Measurements from ENCODE around the gene FKRP.
A peak's percentile ranks its signal among the peaks of the same experiment; 100 is the strongest.

The FKRP gene

DNA sequence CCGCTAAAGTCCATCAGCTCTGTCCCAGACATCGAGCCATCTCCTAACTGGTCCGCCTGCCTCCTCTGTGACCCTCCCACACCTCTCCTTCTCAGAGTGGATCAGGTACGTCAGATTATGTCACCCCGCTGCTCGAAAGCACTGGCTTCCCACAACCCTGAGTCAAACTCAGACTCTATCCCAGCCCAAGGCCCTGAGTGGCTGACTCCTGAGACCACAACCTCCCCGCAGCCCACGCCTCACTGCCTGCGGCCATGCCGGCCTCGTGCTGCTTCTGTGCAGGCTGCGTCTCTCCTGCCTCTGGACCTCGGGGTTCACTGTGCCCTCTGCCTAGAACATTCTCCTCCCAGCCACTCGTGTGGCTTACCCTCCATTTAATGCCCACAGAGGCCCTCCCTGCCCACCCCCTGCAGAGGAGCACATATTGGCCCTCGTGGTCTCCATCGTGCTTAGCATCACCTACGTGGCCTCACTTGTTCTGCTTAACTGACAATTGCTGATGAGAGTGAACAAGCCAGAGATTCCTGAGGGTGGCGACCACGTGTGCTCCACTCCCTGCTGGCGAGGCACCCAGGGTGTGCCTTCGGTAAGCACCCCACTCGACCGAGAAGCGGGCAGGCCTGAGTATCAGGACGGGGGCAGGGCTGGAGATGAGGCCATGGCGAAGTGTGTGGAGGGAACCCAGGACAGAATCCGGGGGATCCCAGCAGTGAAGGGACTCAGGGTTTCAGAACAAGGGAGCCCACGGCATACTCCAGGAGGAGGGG lies 13.5 kb upstream of the FKRP start:
- DNase-seq = no peak

DNA sequence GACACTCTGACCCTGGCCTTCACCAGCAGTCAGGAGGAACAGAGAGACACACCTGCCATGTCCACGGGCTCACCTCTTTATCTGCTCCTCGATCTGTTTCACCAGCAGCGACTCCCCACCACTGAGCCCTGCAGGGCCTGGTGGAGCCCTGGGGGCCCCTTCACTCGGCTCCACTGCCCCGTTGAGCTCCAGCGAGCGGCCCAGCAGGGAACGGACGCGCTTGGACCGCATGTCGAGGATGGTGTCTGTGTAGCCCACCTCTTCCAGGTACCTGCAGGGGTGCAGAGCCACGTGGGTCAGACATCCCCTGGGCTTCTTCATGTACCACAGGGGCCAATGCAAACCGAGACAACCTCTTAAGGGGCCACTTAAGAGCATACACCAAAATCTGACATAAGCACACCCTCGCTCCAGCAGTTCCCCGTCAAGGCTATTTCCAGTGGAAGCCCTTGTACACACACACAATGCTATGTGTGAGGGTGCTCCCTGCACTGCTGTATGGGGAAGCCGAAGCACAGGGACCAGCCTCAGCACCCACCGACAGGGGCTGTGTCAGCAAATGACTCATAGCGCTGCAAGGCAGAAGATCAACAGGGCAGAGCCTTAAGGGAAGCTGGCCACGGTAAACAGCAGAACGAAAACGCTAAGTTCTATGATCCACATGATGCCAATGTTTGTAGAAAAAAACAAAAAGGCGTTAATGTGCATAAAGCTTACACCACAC lies 12.7 kb upstream of the FKRP start:
- DNase-seq = no peak

DNA sequence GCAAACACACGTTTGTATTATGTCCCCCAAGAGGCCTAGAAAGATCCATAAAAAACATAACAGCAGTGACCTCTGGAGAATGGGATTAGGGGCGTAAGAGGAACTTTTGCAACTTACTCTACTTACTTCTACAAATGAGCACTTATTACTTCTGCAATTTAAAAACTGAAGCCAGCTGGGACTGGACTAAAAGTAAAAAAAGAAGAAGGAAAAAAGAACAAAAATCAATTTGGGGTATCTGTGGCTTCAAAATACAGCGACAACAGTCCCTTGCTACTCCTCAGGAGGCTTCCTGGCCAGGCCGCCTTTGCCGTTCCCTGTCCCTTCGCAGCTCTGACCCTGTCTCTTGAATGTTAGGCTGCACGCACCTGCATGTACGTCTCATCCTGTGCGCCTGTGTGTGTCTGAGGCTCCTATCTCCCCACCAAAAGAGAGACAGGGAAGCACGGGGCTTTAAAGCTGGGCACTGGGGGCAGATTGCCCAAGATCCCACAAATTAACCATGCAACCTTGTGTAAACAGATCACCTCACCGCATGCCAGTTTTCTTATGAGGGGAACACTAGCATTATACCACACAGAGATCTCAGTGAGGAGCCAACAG lies 12.1 kb upstream of the FKRP start:
- DNase-seq = no peak

DNA sequence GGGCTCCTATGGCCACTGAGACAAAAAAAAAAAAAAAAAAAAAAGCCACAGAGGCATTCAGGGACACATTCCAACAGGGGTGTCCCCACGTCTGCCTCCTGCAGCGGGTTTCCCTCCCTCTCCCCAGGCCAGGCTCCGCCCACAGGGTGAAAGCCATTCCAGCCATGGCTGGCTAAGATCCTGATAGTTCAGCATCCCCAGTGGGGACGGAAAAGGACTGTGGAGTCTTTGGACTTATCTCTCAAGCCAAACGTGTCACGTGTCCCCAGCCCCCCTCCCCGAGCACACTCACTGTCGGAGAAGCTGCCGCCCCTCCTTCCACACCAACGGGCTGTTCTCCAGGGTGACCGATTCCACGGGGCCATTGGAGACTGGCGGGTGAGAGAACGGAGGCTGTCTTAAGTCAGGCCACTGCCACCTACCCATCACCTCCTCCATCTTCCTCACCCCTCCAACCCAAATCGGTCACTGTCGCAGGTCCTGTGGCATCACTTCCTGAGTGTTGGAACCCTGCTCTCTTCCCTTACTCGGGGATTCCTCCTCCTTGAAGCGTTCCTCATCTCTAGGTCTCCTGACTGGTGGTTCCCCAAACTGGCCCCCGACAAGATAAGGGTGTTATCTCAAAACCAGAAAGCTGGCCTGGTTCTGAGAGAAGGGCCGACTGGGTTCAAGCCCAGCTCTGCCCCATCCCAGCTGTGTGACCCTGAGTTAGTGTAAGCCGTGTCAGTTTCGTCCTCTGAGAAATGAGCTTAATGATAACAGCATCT lies 9.1 kb upstream of the FKRP start:
- no peak for DNase-seq

DNA sequence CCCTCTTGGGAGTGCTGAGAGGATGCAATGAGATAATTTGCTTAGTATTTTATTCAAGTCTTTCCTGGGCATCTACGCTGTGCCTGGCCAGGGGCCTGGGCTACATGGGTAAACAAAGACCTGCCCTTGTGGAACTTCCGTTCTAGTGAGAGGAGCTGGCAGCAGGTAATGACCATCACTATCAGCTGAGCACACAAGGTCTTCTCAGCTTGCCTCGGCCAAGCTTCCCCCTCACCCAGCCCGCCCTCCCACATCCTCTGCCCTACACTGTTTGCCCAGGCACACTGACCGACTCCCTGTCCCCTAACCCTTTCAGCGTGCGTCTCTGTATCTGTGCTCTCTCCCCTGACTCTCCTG lies 8.6 kb upstream of the FKRP start:
- no peak for DNase-seq

DNA sequence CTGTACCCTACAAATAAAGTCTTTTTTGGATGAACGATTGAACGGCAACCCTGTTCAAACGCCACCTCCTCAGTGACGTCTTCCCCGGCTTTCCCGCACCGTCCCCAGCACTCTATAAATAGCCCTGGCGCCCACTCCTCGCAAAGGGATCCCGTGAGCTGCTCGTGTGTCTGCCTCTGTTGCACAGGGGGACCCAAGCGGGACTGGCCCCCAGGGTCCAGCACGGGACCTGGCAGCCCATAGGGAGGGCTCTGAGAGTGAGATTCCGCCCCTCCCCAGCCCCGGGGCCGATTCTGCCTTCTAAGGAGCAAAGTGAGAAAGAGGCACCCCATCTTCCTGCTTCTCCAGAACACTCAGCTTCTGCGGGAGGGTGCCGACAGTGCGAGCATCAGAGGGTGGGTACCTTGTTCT lies 8.1 kb upstream of the FKRP start:
- DNase-seq = no peak

DNA sequence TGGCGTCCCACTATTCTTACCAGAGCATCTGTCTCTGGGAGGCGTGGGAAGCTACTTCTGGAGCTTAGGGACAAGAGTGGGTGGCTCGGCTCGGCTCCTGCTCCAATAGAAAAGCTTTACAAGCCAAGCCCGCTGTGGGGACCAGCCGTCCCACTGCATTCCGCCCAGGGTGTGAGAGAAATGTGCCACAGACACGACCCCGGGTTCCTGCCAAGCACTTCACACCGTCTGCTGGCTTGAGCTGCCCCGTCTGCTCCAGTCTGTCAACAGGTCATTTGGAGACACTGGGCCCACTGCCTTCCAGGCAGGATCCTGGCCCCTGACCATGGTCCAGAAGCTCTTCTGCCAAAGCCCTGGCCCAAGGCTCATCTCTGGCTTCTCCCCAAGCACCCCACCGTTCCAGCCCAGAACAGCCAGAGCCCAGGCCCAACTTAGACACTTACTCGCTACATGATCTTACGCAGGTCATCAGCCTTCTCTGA lies 6.5 kb upstream of the FKRP start:
- no peak for DNase-seq

DNA sequence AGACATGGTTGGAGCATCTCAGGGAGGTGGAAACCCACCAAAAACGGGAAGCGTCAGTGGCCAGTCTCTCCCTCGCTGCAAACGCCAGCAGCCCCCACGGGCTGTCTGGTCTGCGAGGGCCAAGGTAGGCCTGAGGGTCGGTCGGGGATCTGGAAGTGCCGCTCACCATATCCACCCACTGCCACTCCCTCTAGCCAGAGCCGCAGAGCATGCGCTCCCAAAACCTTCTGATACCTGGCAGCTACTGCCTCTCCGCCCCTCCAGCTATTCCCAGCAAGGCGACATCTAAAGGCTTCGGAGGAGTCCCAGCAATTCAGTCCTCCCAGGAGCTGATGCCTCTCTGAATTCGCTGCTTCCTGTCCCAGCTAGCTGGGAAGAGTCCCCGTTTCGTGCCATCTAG lies 4.4 kb upstream of the FKRP start:
- no peak for DNase-seq

DNA sequence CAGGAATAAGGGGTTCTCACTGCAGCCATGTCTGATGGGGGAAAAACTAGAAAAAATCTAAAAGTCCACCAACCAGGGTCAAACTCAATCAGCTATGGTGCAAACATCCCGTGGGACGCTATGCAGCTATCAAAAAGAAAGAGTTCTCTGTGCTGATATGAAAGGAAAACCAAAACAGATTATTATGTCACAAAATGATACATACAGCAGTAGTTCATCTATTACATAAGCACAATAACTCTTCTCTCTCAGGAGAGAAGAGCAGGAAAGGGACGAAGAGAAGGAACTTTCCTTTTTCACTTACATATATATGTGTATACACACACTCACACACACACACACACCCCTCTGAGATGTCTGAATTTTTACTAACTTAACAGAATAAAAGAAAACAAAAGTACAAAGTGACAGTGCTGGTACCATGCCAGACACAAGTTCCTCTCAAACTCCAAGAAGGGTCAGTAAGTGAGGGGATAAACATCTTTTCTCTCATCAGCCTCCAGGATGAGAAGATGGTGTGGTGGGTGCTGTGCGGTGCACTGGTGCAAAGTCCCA lies 2.9 kb upstream of the FKRP start:
- DNase-seq = no peak

DNA sequence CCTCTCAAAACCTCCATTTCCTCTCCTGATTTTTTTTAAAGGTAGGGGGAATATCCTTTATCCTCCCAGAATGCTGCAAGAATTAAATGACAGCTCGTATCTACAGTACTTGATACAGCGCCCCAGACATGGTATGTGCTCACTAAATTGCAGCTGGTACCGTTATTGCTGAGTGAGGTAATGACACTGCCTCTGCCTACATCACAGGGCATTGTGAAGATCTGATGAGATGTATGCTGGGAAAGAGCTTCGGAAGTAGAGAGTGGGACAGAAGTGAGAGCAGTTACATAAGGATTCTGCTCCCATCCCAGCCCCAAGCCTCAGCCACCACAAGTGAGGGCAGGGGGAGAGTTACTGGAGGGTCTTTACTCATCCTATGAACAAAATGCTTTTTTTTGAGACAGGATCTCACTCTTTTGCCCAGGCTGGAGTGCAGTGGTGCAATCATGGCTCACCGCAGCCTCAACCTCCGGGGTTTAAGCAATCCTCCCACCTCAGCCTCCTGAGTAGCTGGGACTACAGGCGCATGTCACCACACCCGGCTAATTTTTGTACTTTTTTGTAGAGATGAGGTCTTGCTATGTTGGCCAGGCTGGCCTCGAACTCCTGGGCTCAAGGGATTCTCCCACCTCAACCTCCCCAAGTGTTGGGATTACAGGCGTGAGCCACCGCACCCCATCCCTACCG lies 1.7 kb upstream of the FKRP start:
- no peak for DNase-seq

DNA sequence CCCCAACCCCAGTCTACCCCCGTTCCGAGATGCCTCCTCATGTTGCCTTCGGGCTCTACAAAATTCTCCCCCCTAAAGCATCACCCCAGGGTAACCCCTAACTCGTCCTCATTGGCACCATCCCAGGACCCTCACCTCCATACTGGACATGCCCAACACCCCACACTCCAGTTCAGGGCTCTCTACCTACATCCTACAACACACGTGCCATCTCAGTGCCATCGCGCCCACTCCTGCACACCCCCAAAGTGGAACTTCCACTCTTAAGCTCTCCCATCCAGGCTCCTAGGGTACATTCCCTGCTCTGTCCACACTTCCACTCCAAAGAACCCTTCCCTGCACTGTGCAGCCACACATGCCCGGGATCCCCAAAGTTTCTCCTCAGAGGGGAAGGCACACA lies 827 bp upstream of the FKRP start:
- no peak for DNase-seq

DNA sequence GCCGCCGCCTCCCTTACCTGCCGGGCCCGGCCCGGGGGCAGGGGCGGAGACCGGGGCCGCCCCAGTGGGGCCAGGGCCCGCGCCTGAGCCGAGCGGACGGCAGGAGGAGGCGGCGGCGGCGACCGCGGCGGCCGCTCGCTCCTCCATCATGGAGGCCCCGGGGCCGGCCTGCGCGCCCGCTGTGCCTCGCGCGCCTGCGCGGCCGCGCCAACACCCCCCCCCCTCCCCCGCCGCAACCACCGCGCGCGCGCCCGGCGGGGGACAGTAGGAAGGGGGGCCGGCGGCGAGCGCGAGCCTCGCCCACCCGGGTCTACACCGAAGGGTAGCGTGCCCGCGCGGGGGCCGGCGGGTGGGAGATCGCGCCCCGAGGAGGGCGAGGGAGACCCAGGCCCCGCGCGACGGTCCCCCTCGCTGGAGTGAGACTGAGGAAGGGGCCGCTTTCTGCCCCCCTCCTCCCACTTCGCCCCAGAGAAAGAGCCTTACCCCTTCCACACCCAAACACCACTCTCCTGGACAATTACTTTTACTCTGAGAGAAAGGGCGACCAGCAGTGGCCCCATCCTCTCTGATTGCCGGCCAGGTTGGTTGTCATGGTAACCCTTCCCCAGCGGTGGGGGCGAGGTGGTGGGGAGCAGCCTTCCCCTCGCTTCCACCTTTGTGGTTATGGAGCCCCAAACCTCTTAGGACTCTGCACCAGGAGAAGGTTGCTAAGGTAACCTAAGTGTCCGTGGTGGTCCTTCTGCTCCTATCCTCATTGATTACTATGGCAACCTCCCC lies 612 bp downstream of the FKRP start, which contains the start of gene STRN4:
TSS of gene STRN4 (minus strand) at position 170 of the 777 bp plus-strand sequence. CDS start at position 150, 20 bp downstream.
- peak; percentile 8 for DNase-seq

DNA sequence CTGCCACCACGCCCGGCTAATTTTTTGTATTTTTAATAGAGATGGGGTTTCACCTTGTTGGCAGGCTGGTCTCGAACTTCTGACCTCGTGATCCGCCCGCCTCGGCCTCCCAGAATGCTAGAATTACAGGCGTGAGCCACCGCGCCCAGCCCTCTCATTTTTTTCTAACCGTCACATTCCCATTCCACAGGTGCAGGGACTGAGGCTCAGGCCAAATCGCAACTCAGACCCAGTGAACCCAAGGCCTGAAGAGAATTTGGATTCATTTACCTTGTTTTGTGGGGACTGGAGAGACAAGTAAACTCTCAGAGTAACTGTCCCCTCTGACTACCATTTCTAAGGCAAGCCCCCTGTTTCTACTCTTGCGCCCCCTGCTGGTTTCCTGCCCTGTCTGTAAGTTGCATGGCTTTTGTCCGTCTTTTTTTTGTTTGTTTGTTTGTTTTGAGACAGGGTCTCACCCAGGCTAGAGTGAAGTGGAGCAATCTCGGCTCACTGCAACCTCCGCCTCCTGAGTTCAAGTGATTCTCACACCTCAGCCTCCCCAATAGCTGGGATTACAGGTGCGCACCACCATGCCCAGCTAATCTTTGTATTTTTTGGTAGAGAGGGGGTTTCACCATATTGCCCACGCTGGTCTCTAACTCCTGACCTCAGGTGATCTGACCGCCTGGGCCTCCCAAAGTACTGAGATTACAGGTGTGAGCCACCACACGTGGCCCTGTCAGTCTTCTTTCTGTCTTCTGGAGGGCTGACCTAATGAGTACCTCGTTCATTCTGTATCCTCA lies 2.7 kb downstream of the FKRP start:
- DNase-seq = no peak

DNA sequence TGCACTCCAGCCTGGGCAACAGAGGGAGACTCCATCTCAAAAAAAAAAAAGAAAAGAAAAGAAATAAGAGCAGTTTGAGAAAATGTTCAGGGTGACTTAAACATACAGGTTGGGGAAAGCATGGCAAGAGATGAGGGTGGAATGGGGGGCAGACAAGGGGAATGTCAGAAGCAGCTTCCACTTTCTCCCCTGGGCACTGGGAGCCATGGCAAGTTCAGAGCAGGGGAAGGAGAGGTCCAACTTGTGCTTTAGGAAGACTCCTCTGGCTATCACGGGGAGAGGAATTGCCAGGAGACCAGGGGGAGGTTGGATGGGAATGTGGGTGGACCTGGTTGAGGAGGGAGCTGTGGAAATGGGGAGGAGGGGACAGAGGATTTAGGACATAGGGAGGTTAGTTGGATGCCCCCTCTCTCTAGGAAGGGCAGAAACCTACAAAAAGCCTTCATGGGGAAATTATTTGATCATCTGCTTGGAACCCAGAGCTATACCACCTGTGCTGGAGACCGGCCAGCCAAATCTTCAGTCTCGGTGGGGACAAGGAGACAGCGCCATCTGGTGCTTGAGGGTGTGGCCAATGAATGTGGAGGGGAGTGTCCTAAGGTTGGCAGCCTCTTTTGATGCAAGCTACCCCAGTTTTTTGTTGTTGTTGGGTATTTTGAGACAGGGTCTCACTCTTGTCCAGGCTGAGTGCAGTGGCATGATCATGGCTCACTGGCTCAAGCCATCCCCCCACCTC lies 7.7 kb downstream of the FKRP start:
- DNase-seq = peak; percentile 7

DNA sequence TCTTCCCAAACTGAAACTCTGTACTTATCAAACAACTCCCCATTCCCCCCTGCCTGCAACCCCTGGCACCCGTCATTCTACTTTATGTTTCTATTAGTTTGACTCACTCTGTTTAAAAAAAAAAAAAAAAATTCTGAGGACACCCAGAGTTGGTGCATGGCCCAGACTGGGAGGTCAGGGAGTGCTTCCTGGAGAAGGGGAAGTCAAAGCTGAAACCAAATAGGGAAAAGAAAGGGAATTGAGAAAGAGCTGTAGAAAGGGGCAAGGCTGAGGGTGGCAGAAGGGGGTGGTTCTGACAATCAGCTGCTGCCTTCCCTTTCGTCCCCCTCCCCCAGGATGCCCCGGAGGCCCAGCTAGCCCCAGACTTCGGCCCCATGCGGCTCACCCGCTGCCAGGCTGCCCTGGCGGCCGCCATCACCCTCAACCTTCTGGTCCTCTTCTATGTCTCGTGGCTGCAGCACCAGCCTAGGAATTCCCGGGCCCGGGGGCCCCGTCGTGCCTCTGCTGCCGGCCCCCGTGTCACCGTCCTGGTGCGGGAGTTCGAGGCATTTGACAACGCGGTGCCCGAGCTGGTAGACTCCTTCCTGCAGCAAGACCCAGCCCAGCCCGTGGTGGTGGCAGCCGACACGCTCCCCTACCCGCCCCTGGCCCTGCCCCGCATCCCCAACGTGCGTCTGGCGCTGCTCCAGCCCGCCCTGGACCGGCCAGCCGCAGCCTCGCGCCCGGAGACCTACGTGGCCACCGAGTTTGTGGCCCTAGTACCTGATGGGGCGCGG lies 9.4 kb downstream of the FKRP start:
- DNase-seq = no peak

DNA sequence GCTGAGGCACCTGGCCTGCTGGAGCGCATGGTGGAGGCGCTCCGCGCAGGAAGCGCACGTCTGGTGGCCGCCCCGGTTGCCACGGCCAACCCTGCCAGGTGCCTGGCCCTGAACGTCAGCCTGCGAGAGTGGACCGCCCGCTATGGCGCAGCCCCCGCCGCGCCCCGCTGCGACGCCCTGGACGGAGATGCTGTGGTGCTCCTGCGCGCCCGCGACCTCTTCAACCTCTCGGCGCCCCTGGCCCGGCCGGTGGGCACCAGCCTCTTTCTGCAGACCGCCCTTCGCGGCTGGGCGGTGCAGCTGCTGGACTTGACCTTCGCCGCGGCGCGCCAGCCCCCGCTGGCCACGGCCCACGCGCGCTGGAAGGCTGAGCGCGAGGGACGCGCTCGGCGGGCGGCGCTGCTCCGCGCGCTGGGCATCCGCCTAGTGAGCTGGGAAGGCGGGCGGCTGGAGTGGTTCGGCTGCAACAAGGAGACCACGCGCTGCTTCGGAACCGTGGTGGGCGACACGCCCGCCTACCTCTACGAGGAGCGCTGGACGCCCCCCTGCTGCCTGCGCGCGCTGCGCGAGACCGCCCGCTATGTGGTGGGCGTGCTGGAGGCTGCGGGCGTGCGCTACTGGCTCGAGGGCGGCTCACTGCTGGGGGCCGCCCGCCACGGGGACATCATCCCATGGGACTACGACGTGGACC lies 10.1 kb downstream of the FKRP start:
- no peak for DNase-seq

DNA sequence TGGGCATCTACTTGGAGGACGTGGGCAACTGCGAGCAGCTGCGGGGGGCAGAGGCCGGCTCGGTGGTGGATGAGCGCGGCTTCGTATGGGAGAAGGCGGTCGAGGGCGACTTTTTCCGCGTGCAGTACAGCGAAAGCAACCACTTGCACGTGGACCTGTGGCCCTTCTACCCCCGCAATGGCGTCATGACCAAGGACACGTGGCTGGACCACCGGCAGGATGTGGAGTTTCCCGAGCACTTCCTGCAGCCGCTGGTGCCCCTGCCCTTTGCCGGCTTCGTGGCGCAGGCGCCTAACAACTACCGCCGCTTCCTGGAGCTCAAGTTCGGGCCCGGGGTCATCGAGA lies 10.7 kb downstream of the FKRP start:
- no peak for DNase-seq

DNA sequence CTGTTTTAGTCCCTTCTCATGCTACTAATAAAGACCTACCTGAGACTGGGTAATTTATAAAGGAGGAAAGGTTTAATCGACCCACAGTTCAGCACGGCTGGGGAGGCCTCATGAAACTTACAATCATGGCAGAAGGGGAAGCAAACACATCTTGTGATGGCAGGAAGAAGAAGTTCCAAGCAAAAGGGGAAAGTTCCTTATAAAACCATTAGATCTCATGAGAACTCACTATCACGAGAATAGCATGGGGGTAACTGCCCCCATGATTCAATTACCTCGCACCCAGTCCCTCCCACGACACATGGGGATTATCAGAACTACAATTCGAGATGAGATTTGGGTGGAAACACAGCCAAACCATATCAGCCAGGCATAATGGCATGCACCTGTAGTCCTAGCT lies 13.3 kb downstream of the FKRP start:
- DNase-seq = no peak
